HG02571 (cell line): ENCODE results near the gene SULT1C4.

Experiments
- ATAC-seq: cut with Tn5 transposase; IDR thresholded peaks from one replicate; pipeline ENCODE4 v1.9.1; 2021; ENCODE audit warnings: mild to moderate bottlenecking, moderate library complexity; ENCODE audit not compliant: unreplicated experiment

SULT1C4 gene

GRCh38 chr2:108369153-108369552, 8.6 kb upstream of the SULT1C4 start:
- no peak for ATAC-seq

GRCh38 chr2:108370080-108370479, 7.7 kb upstream of the SULT1C4 start:
- no peak for ATAC-seq

- ATAC-seq = no peak
Measured at GRCh38 chr2:108376774-108377173, 980 bp upstream of the SULT1C4 start.

- ATAC-seq = no peak
Measured at GRCh38 chr2:108377401-108377800, 353 bp upstream of the SULT1C4 start.

- ATAC-seq = no peak
Measured at GRCh38 chr2:108378851-108379250, 1.1 kb downstream of the SULT1C4 start.

GRCh38 chr2:108382196-108382595, 4.4 kb downstream of the SULT1C4 start:
- ATAC-seq = no peak

GRCh38 chr2:108383146-108383830, 5.5 kb downstream of the SULT1C4 start:
- no peak for ATAC-seq

- ATAC-seq = no peak
Measured at GRCh38 chr2:108384662-108385393, 7.1 kb downstream of the SULT1C4 start.

- no peak for ATAC-seq
Measured at GRCh38 chr2:108385411-108386071, 7.8 kb downstream of the SULT1C4 start.

GRCh38 chr2:108388045-108388444, 10.3 kb downstream of the SULT1C4 start:
- no peak for ATAC-seq

GRCh38 chr2:108390340-108390739, 12.6 kb downstream of the SULT1C4 start:
- no peak for ATAC-seq

- no peak for ATAC-seq
Measured at GRCh38 chr2:108392029-108392428, 14.3 kb downstream of the SULT1C4 start.

GRCh38 chr2:108393197-108393596, 15.4 kb downstream of the SULT1C4 start:
- no peak for ATAC-seq

- ATAC-seq = no peak
Measured at GRCh38 chr2:108395155-108395554, 17.4 kb downstream of the SULT1C4 start.

- no peak for ATAC-seq
Measured at GRCh38 chr2:108396845-108397244, 19.1 kb downstream of the SULT1C4 start.

GRCh38 chr2:108399479-108399878, 21.7 kb downstream of the SULT1C4 start:
- ATAC-seq = no peak

- no peak for ATAC-seq
Measured at GRCh38 chr2:108401800-108402199, 24.0 kb downstream of the SULT1C4 start.

- no peak for ATAC-seq
Measured at GRCh38 chr2:108403494-108403893, 25.7 kb downstream of the SULT1C4 start.

GRCh38 chr2:108404784-108405397, 27.1 kb downstream of the SULT1C4 start:
- ATAC-seq = no peak

- no peak for ATAC-seq
Measured at GRCh38 chr2:108407864-108408729, 30.3 kb downstream of the SULT1C4 start.

- no peak for ATAC-seq
Measured at GRCh38 chr2:108409768-108410167, 32.0 kb downstream of the SULT1C4 start.
